Neutrophil (primary cell): ENCODE measurements around the gene TCN1.
"Not testable (repeated sequence)": the region's sequence is repeated elsewhere in the genome, so short reads cannot be mapped to it uniquely, and the experiment has no call there.

Source experiments
- H3K27ac ChIP-seq: fragments of 200-600 bp; sonication (generic); 2 replicates; pipeline ENCODE4 v1.5.1; 2016; ENCODE audit warnings: mild to moderate bottlenecking, moderate library complexity
- H3K27me3 ChIP-seq: fragments of 200-600 bp; sonication (generic); 2 replicates; pipeline ENCODE4 v1.6.0; 2016; ENCODE audit warnings: mild to moderate bottlenecking
- H3K36me3 ChIP-seq: fragments of 200-600 bp; sonication (generic); 2 replicates; pipeline ENCODE4 v1.5.1; 2017
- H3K4me1 ChIP-seq, 2 experiments: fragments of 200-600 bp in 1 of 2; sonication (generic) in 1 of 2; 1 replicate in 1 of 2; 2 replicates in 1 of 2; pipeline versions ENCODE4 v1.5.1 to v1.6.1; 2013 to 2016; ENCODE audit warnings: low read depth in 1 of 2, low read length in 1 of 2, mild to moderate bottlenecking in 1 of 2, moderate library complexity in 1 of 2; ENCODE audit not compliant: control insufficient read depth in 1 of 2, insufficient read depth in 1 of 2
- H3K4me3 ChIP-seq, 2 experiments: fragments of 200-600 bp in 1 of 2; sonication (generic) in 1 of 2; 1 replicate in 1 of 2; 2 replicates in 1 of 2; pipeline ENCODE4 v1.5.1; 2013 to 2016; ENCODE audit warnings: low read depth in 1 of 2, low read length in 1 of 2, mild to moderate bottlenecking in 1 of 2, moderate library complexity in 1 of 2
- H3K9me3 ChIP-seq: fragments of 200-600 bp; sonication (generic); 2 replicates; pipeline ENCODE4 v1.5.1; 2016
- CTCF ChIP-seq: fragments of 200-600 bp; sonication (generic); IDR thresholded peaks from 2 replicates; pipeline ENCODE4 v1.5.1; 2016; ENCODE audit warnings: antibody characterized with exemption

The TCN1 gene

GRCh38 chr11:59829358-59829757 lies 36.9 kb downstream of the TCN1 start:
- no peaks in the 10 kb centered on the region for H3K9me3 ChIP-seq
- TF ChIP-seq CTCF: no peak
- H3K36me3 ChIP-seq: no peaks in the 10 kb centered on the region
- H3K27ac ChIP-seq: peak overlapping the region; percentile 62
- H3K4me3 ChIP-seq: no peak overlapping the region
- no peaks in the 10 kb centered on the region for H3K27me3 ChIP-seq
- peaks cover 18 to 23% of the 10 kb centered on the region in 2 experiments for H3K4me1 ChIP-seq

DNA sequence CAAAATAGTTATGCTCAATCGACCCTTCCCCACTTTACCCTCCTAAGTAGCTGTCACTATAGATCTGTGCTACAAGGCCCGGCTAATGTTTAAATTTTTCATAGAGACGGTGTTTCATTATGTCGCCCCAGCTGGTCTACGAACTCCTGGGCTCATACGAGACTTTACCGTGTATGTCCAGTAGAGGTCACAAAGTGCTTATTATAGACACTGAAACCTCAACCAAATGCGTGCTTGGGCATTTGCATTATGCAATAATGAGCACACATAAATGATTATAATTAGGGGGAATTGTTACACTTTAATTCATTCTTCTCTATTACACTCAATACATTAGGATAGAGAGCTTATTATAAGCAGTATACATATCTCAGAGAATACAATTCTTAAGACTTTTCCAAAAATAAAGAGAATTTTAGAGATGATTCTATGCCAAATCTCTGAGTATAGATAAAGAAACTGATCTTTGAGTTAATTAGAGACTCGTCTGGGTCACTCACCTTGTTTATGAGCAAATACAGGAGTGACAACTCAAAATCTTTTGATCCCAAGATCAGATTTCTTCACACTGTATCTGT lies 43.2 kb downstream of the TCN1 start:
- peak; percentile 58 for TF ChIP-seq CTCF
- Histone ChIP-seq H3K36me3 (no peaks in the 10 kb centered on the region), H3K27me3 (no peaks in the 10 kb centered on the region), H3K27ac (no peak overlapping the region), H3K9me3 (no peaks in the 10 kb centered on the region), H3K4me3 (no peak overlapping the region), H3K4me1 (peaks cover 5 to 6% of the 10 kb centered on the region in 2 experiments)

DNA sequence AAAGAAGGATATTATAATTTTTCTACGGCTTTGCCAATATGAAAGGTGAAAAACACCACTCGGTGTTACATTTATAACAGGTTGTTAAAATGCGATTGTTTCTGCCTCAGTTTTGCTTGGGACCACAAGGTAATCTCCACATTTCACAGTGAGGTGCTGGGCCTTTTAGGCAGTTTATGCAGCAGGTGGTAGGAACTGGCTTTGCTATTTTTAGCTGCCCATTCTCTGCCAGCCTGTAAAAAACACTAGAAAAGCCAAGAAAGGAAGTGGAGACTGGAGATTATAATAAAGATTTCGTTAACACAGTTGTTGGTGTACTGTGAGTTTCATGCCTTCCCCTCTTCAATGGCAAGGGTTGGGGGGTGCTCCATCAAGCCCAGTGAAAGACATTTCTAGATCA lies 47.7 kb downstream of the TCN1 start:
- H3K4me1 ChIP-seq: peaks cover 16% of the 10 kb centered on the region in 2 experiments

DNA sequence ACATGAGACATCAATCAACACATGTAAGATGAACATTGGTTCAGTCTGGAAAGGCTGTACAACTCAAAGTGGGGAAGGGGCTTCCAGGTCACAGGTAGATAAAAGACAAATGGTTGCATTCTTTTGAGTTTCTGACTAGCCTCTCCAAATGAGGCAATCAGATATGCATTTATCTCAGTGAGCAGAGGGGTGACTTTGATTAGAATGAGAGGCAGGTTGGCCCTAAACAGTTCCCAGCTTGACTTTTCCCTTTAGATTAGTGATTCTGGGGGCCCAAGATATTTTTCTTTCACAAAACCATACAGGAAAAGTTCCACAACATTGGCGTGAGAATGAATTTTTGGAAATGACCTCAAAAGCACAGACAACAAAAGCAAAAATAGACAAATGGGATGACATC lies 49.9 kb downstream of the TCN1 start:
- peaks cover 14 to 16% of the 10 kb centered on the region in 2 experiments for H3K4me1 ChIP-seq
- not testable (repeated sequence) for H3K36me3 ChIP-seq, H3K27ac ChIP-seq, H3K9me3 ChIP-seq, H3K27me3 ChIP-seq, H3K4me3 ChIP-seq

More for the DNA sequence above, 47.7 kb downstream of the TCN1 start:
- Histone ChIP-seq H3K4me3 (no peak overlapping the region), H3K36me3 (no peaks in the 10 kb centered on the region), H3K27me3 (no peaks in the 10 kb centered on the region), H3K27ac (no peak overlapping the region), H3K9me3 (no peaks in the 10 kb centered on the region)
- no peak for TF ChIP-seq CTCF

DNA sequence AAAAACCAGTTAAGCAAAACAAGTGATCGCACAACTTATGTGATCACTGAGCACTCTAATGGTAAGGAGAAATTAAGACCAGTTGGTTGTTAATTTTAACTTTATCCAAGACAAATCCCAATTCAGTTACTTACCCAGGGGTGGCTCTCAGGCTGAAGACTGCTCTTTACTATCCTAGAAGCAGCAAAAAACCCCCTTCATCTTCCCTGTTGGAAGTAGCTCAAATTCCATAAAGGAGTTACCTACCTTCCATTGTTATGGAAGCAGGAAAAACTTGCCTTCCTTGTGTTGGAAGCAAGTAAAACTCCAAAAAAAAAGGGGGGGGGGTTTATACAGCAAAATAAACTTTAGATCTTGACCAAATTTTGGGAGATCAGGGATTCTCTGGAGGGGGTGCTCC lies 50.5 kb downstream of the TCN1 start:
- H3K4me3 ChIP-seq: no peak overlapping the region
- H3K36me3 ChIP-seq: no peaks in the 10 kb centered on the region
- H3K4me1 ChIP-seq: peaks cover 21 to 23% of the 10 kb centered on the region in 2 experiments
- H3K27me3 ChIP-seq: no peaks in the 10 kb centered on the region
- H3K27ac ChIP-seq: no peak overlapping the region
- no peak for TF ChIP-seq CTCF
- no peaks in the 10 kb centered on the region for H3K9me3 ChIP-seq

- TF ChIP-seq CTCF: no peak
- Histone ChIP-seq H3K9me3 (no peaks in the 10 kb centered on the region), H3K27me3 (no peaks in the 10 kb centered on the region), H3K4me3 (peak overlapping the region; percentile 21 to 30), H3K36me3 (no peaks in the 10 kb centered on the region), H3K4me1 (peaks cover 34 to 35% of the 10 kb centered on the region in 2 experiments), H3K27ac (peak overlapping the region; percentile 66)
These were observed 52.3 kb downstream of the TCN1 start for GRCh38 chr11:59814021-59814420.
